A549 treated with AZD9567 at 1 μM for 4 hours (cell line): Measurements from ENCODE around the gene PCIF1. TPM values are rescaled to one million over a fixed set of nuclear protein-coding genes. Genes with fewer than 3 reads are reported as not detected.

Source experiments
- total RNA-seq: library from RNA; stranded (reverse); fragments of 200-300 nt; extraction: Qiagen RNA extraction; gene quantifications from 5 replicates; pipeline ENCODE4 v1.2.3, GENCODE V29; 2022; ENCODE audit not compliant: insufficient read depth

The PCIF1 gene
- 36.5 to 38.0 TPM (median 37.0 TPM) in 5 replicates for total RNA-seq

DNA sequence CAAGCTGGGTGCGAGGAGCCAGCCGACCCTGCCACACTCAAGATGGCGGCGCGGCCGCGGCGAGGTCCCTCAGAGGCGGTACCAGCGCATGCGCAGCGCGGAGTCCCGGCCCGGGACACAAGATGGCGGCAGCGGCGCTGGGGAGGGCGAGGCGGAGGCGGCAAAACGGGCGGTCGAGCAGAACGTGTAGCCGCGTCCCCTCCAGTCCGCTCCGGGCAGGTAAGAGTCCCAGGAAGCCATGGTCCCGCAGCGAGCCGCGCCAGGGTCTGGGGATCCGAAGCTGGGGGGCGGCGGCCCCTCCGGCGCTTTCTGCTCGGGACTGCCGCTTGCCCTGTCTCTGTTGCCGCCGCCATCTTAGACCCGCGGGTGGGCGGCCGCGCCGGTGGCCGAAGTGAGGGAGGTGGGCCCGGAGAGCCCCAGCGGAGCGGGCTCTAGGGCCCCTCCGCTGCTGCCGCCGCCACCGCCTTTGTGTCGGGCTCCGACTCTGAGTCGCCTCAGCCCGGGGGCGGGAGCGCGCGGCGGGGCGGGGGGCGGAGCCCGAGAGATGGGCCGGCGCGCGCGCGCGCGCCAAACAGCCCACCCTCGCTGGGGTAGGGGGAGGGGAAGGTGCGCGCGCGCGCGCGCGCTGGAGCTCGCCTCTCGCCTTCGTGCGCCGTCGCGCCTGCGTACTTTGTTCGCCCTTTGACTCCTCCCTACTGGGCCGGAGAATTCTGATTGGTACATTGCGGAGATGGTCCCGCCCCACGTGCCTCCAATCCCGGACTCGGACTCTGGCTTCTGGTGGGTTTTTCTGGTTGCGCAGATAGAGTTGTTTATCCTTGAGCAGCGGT lies at the start of gene PCIF1:
Gene PCIF1 (plus strand): TSS at position 98 of the 830 bp plus-strand sequence. CDS start 4,317 bp downstream, outside the sequence.

DNA sequence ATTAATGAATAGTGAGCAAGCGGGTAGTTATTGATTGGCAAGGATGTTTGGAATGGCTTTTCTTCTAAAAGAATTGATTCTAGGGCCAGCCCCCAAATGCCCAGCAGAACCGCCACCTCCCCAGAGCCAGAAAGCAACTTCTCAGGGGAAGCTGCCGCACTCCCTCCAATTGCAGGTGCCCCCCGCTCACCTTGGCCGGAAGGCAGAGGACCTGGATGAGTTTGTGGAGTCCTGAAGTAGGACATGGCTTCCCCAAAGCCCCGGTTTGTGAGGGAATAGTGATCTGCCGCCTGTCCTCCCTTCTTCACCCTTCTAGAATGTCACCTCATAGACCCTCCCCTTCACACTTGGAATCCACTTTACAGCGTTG lies 47.2 kb upstream of the PCIF1 start, which contains the start of gene SPATA25:
Gene SPATA25 (minus strand): TSS at position 277 of the 370 bp plus-strand sequence. CDS start 32 bp downstream, at position 245.

DNA sequence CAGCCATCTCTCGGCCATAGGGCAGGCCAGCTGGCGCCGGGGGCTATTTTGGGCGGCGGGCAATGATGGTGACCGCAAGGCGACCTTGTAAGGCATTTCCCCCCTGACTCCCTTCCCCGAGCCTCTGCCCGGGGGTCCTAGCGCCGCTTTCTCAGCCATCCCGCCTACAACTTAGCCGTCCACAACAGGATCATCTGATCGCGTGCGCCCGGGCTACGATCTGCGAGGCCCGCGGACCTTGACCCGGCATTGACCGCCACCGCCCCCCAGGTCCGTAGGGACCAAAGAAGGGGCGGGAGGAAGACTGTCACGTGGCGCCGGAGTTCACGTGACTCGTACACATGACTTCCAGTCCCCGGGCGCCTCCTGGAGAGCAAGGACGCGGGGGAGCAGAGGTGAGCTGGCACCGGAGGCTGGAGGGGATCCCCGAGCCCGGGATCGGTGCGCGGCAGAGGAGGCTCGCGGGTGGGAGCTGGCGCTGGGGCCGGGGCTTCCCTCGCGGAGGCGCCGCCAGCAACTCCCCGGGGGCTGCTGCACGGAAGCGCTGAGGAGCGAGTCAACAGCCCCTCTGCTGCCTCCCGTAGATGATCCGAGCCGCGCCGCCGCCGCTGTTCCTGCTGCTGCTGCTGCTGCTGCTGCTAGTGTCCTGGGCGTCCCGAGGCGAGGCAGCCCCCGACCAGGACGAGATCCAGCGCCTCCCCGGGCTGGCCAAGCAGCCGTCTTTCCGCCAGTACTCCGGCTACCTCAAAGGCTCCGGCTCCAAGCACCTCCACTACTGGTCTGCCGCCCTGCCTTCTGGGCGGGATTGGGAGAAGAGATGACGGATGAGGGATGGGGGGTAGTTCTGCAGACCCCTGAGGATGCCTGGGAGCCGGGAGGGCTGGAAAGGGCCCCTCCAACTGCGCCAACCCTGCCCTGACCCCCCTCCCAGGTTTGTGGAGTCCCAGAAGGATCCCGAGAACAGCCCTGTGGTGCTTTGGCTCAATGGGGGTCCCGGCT lies 43.2 kb upstream of the PCIF1 start, which contains the start of the genes CTSA and NEURL2:
Gene CTSA (plus strand): TSS at position 351 of the 999 bp plus-strand sequence. CDS start 234 bp downstream, at position 585.
Gene NEURL2 (minus strand): TSS at position 224 of the 999 bp plus-strand sequence. CDS start 217 bp downstream, at position 7.

DNA sequence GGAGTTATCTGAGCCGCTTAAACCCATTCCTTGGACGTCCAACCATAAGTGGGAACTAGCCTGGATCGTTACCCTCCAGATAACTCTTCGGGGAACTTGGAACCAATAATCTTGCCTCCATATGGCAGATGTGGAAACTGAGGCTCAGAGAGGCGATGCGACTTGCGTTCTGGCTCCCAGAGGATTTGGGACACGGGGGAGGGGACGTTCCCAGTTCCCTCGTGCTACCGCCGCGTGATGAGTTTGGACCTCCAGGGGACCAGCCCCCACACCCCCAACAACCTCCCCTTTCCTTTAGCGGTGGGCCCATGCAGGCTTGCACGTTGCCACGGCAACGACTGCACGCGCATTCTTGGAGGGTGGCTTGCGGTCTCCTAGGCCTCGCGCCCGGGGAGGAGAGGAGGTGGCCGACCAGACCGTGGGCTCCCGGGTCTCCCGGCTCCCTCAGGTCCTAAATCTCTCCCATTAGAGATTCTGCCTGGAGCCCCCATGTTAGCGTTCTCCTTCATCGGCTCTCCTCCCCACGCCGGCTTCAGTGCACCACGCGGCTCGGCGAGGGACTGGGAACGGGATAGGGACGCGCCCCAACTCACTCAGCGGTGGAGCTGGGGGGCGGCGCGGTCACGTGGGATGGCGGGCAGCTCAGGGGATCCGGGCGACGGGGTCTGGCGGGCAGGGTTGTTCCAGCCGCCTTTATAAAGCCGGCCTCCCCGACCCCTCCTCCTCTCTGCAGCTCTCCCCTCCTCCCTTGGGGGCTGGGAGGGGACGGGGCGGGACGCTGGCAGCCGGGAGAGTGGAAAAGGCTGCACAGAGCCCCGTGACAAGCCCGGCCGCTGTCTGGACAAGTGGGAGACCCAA lies 22.8 kb upstream of the PCIF1 start, which contains the start of gene PLTP:
Gene PLTP (minus strand): TSS at position 670 of the 858 bp plus-strand sequence. CDS start 703 bp downstream, outside the sequence.

DNA sequence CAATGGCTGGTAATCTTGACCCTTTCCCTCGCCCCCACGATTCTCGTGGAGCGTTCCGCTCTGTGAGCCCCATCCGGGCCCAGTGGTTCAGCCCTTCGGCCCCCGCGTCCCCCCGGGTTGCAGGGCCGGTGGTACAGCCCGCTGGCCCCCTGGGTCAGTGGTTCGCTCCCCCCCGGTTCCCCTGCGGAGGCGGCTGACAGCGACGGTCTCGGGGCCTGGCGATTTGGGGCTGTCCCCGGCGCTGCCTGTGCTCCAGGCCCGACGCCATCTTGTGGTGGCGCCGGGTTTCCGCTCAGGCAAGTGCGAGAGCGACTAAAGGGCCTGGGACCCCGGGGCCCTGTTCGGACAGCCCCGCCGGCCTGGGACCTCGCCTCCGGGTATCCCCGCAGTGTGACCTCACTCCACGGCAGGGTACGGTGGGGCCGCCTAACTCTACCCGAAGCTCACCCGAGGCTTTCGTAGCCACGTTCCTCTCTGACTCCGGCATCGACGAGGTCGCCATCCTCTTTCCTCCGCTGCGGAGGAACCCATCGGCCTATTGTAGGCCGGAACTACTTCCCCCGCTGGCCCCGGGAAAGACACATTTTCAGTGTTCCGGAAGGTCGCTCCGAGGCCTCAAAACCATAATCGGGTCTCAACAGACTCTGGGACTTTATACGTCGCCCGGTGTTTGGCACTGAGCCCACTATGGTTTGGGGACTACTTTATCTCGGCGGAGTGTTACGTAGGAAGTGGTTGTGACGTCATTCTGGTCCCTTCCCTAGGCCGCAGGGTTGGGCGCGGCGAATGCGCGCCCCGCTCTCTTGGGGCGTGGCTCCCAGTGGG lies 37.4 kb downstream of the PCIF1 start, which contains the start of gene ZNF335:
Gene ZNF335 (minus strand): TSS at position 529 of the 825 bp plus-strand sequence. CDS start 793 bp downstream, outside the sequence.

Other genes starting within 250 kb of the PCIF1 start
- not detected in 5 replicates for gene WFDC13, start 232.6 kb upstream of the PCIF1 start, total RNA-seq
- gene WFDC10B, start 229.7 kb upstream of the PCIF1 start, total RNA-seq, result not detected in 5 replicates
- not detected in 5 replicates for gene SPINT4, start 212.3 kb upstream of the PCIF1 start, total RNA-seq
- 0.16 to 0.23 TPM in 2 of 5 replicates, not detected in the others for gene WFDC3, start 142.8 kb upstream of the PCIF1 start, total RNA-seq
- 33.3 to 36.6 TPM (median 36.0 TPM) in 5 replicates for gene DNTTIP1, start 142.7 kb upstream of the PCIF1 start, total RNA-seq
- 218 to 237 TPM (median 227 TPM) in 5 replicates for gene UBE2C, start 122.0 kb upstream of the PCIF1 start, total RNA-seq
- 0.13 to 0.29 TPM (median 0.22 TPM) in 3 of 5 replicates, not detected in the others for gene TNNC2, start 107.4 kb upstream of the PCIF1 start, total RNA-seq
- 9.4 to 11.1 TPM (median 10.3 TPM) in 5 replicates for gene SNX21, start 100.9 kb upstream of the PCIF1 start, total RNA-seq
- 14.3 to 20.5 TPM (median 19.4 TPM) in 5 replicates for gene ACOT8, start 77.3 kb upstream of the PCIF1 start, total RNA-seq
- gene ZSWIM3, start 77.1 kb upstream of the PCIF1 start, total RNA-seq, result 1.4 to 3.3 TPM (median 1.5 TPM) in 5 replicates
- 5.2 to 8.3 TPM (median 5.8 TPM) in 5 replicates for gene ZSWIM1, start 53.5 kb upstream of the PCIF1 start, total RNA-seq
- gene SPATA25, start 47.1 kb upstream of the PCIF1 start, total RNA-seq, result 0.22 to 0.46 TPM (median 0.36 TPM) in 4 of 5 replicates, not detected in the other
- gene NEURL2, start 43.5 kb upstream of the PCIF1 start, total RNA-seq, result 0.95 to 1.3 TPM (median 1.1 TPM) in 4 of 5 replicates, not detected in the other
- gene CTSA, start 43.3 kb upstream of the PCIF1 start, total RNA-seq, result 102 to 120 TPM (median 111 TPM) in 5 replicates
- gene PLTP, start 22.5 kb upstream of the PCIF1 start, total RNA-seq, result 1.6 to 1.9 TPM (median 1.7 TPM) in 4 of 5 replicates, not detected in the other
- 8.3 to 9.8 TPM (median 9.5 TPM) in 5 replicates for gene ZNF335, start 37.5 kb downstream of the PCIF1 start, total RNA-seq
- 0.33 to 0.62 TPM (median 0.40 TPM) in 4 of 5 replicates, not detected in the other for gene MMP9, start 74.2 kb downstream of the PCIF1 start, total RNA-seq
- 8.8 to 19.1 TPM (median 13.8 TPM) in 5 replicates for gene SLC12A5, start 94.5 kb downstream of the PCIF1 start, total RNA-seq
- 22.8 to 27.7 TPM (median 23.1 TPM) in 5 replicates for gene NCOA5, start 155.3 kb downstream of the PCIF1 start, total RNA-seq
- gene CD40, start 183.6 kb downstream of the PCIF1 start, total RNA-seq, result 4.1 to 6.3 TPM (median 4.7 TPM) in 5 replicates